HG02763 (cell line): ENCODE results near the gene SLC22A23.
"Not testable (repeated sequence)": the region's sequence is repeated elsewhere in the genome, so short reads cannot be mapped to it uniquely, and the experiment has no call there.

Source experiments
- ATAC-seq: cut with Tn5 transposase; IDR thresholded peaks from one replicate; pipeline ENCODE4 v1.9.1; 2021; ENCODE audit warnings: mild to moderate bottlenecking, moderate library complexity; ENCODE audit not compliant: unreplicated experiment

SLC22A23 gene

GRCh38 chr6:3258201-3258600 lies 198.6 kb downstream of the SLC22A23 start:
- no peak for ATAC-seq

GRCh38 chr6:3253597-3253961 lies 203.3 kb downstream of the SLC22A23 start:
- ATAC-seq: no peak

- no peak for ATAC-seq
These were observed 203.8 kb downstream of the SLC22A23 start for GRCh38 chr6:3252861-3253596.

GRCh38 chr6:3252369-3252768 lies 204.5 kb downstream of the SLC22A23 start:
- ATAC-seq: no peak

GRCh38 chr6:3251462-3252314 lies 205.2 kb downstream of the SLC22A23 start:
- no peak for ATAC-seq

- no peak for ATAC-seq
These were observed 206.6 kb downstream of the SLC22A23 start for GRCh38 chr6:3250231-3250675.

GRCh38 chr6:3249821-3250220 lies 207.0 kb downstream of the SLC22A23 start:
- no peak for ATAC-seq

GRCh38 chr6:3247255-3248146 lies 209.3 kb downstream of the SLC22A23 start:
- no peak for ATAC-seq

- ATAC-seq: no peak
These were observed 211.6 kb downstream of the SLC22A23 start for GRCh38 chr6:3245216-3245615.

- not testable (repeated sequence) for ATAC-seq
These were observed 212.1 kb downstream of the SLC22A23 start for GRCh38 chr6:3244832-3245161.

GRCh38 chr6:3244003-3244831 lies 212.6 kb downstream of the SLC22A23 start:
- no peak for ATAC-seq

- no peak for ATAC-seq
These were observed 214.1 kb downstream of the SLC22A23 start for GRCh38 chr6:3242768-3243167.

- ATAC-seq: not testable (repeated sequence)
These were observed 215.1 kb downstream of the SLC22A23 start for GRCh38 chr6:3241745-3242144.

- no peak for ATAC-seq
These were observed 216.3 kb downstream of the SLC22A23 start for GRCh38 chr6:3240595-3240994.

GRCh38 chr6:3239110-3239830 lies 217.6 kb downstream of the SLC22A23 start:
- no peak for ATAC-seq

- ATAC-seq: no peak
These were observed 218.8 kb downstream of the SLC22A23 start for GRCh38 chr6:3237761-3238662.

GRCh38 chr6:3236005-3236404 lies 220.8 kb downstream of the SLC22A23 start:
- no peak for ATAC-seq

- no peak for ATAC-seq
These were observed 221.4 kb downstream of the SLC22A23 start for GRCh38 chr6:3235486-3235885.

GRCh38 chr6:3233904-3234303 lies 222.9 kb downstream of the SLC22A23 start:
- ATAC-seq: no peak
